ENCODE measurements around the gene DSCAM.

The DSCAM gene

DNA sequence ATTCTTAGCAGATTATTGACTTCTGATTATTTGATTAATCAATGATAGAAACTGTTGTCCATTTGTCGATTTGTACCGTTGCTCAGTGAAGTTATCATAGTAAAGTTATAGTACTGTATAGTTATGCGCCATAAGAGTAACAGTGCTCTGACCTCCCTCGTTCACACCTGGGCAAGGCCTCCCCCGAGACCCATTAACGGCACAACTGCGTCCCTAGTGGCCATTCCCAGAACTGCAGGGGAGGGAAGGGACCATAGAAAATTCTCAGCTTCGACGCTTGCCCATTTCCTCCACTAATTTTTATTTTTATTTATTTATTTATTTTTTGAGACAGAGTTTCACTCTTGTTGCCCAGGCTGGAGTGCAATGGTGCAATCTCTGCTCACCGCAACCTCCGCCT, 334.4 kb downstream of the DSCAM start:
- H3K4me3 ChIP-seq (replicated peaks; ENCODE audit: low read depth, low read length), result no peak overlapping the region
- DNase-seq (ENCODE audit: extremely low read depth, low read depth), result no peak
- TF ChIP-seq, protein P1, sequence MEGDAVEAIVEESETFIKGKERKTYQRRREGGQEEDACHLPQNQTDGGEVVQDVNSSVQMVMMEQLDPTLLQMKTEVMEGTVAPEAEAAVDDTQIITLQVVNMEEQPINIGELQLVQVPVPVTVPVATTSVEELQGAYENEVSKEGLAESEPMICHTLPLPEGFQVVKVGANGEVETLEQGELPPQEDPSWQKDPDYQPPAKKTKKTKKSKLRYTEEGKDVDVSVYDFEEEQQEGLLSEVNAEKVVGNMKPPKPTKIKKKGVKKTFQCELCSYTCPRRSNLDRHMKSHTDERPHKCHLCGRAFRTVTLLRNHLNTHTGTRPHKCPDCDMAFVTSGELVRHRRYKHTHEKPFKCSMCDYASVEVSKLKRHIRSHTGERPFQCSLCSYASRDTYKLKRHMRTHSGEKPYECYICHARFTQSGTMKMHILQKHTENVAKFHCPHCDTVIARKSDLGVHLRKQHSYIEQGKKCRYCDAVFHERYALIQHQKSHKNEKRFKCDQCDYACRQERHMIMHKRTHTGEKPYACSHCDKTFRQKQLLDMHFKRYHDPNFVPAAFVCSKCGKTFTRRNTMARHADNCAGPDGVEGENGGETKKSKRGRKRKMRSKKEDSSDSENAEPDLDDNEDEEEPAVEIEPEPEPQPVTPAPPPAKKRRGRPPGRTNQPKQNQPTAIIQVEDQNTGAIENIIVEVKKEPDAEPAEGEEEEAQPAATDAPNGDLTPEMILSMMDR (IDR thresholded peaks at IDR 0.05; ENCODE audit: low read depth, low read length, missing control alignments), result peak; percentile 51

DNA sequence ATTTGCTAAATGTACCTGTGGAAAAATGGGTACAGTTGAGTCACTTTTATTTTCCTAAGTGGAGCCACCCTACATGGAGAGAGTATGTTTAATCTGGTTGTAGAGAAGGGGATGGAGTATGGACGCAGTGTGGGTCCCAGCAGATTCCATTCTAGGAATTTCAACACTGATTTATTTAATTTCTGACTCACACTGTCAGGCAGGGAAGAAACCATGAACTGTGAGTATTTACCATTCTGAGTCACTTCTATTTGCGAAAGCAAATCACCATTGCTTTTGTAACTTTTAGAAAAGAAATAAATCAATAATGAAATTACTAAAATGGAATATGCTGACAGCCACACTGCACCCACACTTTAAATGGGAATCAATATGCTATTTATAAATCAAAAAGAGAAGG, 339.0 kb downstream of the DSCAM start:
- no peak for DNase-seq (ENCODE audit: extremely low read depth, low read depth)

DNA sequence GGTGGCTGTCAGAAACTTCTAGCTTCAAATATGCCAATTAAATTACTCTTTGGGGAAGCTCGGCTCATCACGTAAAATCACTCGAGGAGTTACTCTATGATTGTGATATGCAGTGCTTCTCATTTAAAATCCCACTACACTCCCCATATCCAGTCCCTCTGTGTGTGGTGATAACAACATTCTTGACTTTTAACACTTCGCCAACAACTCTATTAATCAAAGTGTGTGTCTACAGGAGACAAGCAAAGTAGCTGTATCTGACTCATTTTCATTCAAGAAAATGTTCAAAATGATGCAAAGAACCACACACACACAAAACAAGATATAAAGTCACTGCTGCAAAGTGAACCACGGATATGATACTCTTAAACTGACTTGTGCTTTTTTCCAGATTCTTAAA, 341.3 kb downstream of the DSCAM start:
- TF ChIP-seq, protein P1 (IDR thresholded peaks at IDR 0.05; ENCODE audit: low read depth, low read length, missing control alignments), result no peak
- DNase-seq (ENCODE audit: extremely low read depth, low read depth), result no peak
- H3K4me3 ChIP-seq (replicated peaks; ENCODE audit: low read depth, low read length), result no peak overlapping the region

More for the DNA sequence above, 339.0 kb downstream of the DSCAM start:
- TF ChIP-seq, protein P1 (IDR thresholded peaks at IDR 0.05; ENCODE audit: low read depth, low read length, missing control alignments), result no peak
- H3K4me3 ChIP-seq (replicated peaks; ENCODE audit: low read depth, low read length), result no peak overlapping the region

DNA sequence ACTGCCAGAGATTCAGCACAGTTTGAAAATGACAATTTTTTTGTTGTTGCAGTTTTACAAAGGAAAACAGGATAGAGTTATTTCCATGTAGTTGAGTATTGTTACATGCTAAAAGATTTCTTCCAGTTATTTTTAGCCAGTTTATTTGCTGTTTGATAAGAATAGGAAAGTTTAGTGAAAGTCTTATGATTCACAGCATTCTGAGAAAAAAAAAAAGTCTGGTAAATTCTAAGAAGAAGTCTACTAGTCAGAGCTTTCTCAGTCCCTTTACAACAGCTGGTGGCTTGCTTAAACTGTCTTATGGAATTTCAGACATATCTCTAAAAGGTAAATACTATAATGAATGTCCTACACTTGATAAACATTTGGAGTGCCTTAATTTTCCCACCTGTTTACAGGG, 341.7 kb downstream of the DSCAM start:
- H3K4me3 ChIP-seq (replicated peaks; ENCODE audit: low read depth, low read length), result no peak overlapping the region
- TF ChIP-seq, protein P1 (IDR thresholded peaks at IDR 0.05; ENCODE audit: low read depth, low read length, missing control alignments), result no peak
- no peak for DNase-seq (ENCODE audit: extremely low read depth, low read depth)

DNA sequence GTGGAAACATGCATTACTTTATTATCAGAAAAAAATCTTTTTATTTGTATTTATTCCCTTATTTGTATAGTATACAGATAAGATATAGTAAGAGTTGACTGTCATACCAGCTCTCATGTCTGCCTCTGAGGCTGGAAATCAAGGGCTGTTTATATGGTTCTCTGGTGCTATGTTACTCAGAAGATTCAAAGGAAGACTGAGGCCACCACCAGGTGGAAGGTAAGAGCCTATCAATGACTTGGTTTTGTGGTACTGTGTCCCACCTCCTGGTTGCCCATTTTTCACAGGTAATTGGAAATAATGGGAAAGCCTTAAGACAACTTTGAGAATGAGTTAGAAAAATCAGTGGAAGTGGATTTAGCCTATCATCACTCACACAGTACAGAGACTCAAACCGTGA, 342.1 kb downstream of the DSCAM start:
- DNase-seq (ENCODE audit: extremely low read depth, low read depth), result no peak
- TF ChIP-seq, protein P1 (IDR thresholded peaks at IDR 0.05; ENCODE audit: low read depth, low read length, missing control alignments), result no peak
- H3K4me3 ChIP-seq (replicated peaks; ENCODE audit: low read depth, low read length), result no peak overlapping the region

DNA sequence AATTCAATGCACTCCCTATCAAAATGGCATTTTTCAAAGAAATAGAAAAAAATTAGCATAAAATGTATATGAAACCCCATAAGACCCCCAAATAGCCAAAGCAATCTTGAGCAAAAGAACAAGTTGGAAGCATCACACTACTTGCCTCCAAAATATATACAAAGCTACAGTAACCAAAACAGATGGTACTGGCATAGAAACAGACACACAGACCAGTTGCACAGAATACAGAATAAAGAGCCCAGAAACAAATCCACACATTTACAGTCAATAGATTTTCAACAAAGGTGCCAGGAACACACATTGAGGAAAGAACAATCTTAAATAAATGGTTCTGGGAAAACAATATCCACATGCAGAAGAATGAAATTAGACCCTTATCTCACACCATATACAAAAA, 350.8 kb downstream of the DSCAM start:
- no peak overlapping the region for H3K4me3 ChIP-seq (replicated peaks; ENCODE audit: low read depth, low read length)
- TF ChIP-seq, protein P1 (IDR thresholded peaks at IDR 0.05; ENCODE audit: low read depth, low read length, missing control alignments), result no peak
- no peak for DNase-seq (ENCODE audit: extremely low read depth, low read depth)

DNA sequence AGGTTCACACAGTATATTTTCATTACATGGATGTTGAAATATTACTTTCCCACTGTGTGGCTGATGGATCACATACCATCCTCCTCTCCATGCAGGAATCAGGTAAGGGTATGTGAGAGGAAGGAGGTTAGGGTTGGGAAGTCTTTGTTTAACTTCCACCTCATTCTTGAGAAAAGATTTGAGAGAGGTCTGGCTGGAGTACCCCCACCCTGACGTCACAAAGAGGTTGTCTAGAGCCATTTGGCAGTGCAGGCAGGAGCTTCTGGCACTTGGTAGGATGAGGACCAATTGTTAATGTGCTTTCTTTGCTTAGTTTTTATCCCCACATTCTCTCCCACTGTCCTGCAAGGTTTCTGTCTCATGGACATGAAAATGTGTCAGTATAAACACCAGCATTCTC, 356.6 kb downstream of the DSCAM start:
- DNase-seq (ENCODE audit: extremely low read depth, low read depth), result no peak
- TF ChIP-seq, protein P1 (IDR thresholded peaks at IDR 0.05; ENCODE audit: low read depth, low read length, missing control alignments), result no peak
- no peak overlapping the region for H3K4me3 ChIP-seq (replicated peaks; ENCODE audit: low read depth, low read length)
